Muscle of back (tissue), 10 donors: Measurements from ENCODE around the gene QRSL1. TPM values are rescaled to one million over a fixed set of nuclear protein-coding genes. Genes with fewer than 3 reads are reported as not detected.

ENCODE experiments used
- polyA plus RNA-seq, 10 donors: library from polyadenylated mRNA; unstranded; fragments of 120-200 nt; gene quantifications; one replicate each; pipeline ENCODE4 v1.2.1, GENCODE V29; 2013; ENCODE audit not compliant: insufficient read length in 10 of 10

The QRSL1 gene
- polyA plus RNA-seq, 10 donors = 9.4 to 17.4 (median 13.1) TPM

Other genes starting within 250 kb of the QRSL1 start
- gene RTN4IP1, start 80 bp upstream of the QRSL1 start, polyA plus RNA-seq = 1 to 10 TPM; 6.0 to 8.6 (median 7.1) TPM